Measurements from ENCODE around the gene OPTC. TPM values are rescaled to one million over a fixed set of nuclear protein-coding genes. Genes with fewer than 3 reads are reported as not detected.

OPTC gene
- total and polyA plus RNA-seq, 2 of the 8 experiments (the other 6 are each of a cell fraction or from before 2014, with no cell fraction given), result 1.1 to 4.0 TPM

DNA sequence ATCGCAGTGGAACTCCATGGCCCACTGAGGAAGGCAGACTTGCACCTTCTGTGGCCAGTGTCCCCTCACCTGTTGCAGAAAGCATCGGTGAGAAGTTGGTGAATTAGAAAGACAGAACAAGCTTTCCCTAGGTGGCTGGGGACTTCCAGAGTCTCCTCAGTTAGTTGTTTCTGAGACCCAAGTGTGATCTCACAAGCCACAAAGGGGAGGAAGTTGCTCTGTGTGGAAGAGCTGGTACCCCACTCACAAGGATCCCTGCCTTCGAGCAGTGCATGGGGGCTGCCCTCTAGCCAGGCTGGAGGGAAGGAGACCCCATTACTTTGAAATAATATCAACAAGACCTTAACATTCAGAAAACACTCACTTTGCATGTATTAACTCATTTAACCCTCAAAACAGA is 16.2 kb upstream of the OPTC start (continued):
- TF ChIP-seq, protein P1, sequence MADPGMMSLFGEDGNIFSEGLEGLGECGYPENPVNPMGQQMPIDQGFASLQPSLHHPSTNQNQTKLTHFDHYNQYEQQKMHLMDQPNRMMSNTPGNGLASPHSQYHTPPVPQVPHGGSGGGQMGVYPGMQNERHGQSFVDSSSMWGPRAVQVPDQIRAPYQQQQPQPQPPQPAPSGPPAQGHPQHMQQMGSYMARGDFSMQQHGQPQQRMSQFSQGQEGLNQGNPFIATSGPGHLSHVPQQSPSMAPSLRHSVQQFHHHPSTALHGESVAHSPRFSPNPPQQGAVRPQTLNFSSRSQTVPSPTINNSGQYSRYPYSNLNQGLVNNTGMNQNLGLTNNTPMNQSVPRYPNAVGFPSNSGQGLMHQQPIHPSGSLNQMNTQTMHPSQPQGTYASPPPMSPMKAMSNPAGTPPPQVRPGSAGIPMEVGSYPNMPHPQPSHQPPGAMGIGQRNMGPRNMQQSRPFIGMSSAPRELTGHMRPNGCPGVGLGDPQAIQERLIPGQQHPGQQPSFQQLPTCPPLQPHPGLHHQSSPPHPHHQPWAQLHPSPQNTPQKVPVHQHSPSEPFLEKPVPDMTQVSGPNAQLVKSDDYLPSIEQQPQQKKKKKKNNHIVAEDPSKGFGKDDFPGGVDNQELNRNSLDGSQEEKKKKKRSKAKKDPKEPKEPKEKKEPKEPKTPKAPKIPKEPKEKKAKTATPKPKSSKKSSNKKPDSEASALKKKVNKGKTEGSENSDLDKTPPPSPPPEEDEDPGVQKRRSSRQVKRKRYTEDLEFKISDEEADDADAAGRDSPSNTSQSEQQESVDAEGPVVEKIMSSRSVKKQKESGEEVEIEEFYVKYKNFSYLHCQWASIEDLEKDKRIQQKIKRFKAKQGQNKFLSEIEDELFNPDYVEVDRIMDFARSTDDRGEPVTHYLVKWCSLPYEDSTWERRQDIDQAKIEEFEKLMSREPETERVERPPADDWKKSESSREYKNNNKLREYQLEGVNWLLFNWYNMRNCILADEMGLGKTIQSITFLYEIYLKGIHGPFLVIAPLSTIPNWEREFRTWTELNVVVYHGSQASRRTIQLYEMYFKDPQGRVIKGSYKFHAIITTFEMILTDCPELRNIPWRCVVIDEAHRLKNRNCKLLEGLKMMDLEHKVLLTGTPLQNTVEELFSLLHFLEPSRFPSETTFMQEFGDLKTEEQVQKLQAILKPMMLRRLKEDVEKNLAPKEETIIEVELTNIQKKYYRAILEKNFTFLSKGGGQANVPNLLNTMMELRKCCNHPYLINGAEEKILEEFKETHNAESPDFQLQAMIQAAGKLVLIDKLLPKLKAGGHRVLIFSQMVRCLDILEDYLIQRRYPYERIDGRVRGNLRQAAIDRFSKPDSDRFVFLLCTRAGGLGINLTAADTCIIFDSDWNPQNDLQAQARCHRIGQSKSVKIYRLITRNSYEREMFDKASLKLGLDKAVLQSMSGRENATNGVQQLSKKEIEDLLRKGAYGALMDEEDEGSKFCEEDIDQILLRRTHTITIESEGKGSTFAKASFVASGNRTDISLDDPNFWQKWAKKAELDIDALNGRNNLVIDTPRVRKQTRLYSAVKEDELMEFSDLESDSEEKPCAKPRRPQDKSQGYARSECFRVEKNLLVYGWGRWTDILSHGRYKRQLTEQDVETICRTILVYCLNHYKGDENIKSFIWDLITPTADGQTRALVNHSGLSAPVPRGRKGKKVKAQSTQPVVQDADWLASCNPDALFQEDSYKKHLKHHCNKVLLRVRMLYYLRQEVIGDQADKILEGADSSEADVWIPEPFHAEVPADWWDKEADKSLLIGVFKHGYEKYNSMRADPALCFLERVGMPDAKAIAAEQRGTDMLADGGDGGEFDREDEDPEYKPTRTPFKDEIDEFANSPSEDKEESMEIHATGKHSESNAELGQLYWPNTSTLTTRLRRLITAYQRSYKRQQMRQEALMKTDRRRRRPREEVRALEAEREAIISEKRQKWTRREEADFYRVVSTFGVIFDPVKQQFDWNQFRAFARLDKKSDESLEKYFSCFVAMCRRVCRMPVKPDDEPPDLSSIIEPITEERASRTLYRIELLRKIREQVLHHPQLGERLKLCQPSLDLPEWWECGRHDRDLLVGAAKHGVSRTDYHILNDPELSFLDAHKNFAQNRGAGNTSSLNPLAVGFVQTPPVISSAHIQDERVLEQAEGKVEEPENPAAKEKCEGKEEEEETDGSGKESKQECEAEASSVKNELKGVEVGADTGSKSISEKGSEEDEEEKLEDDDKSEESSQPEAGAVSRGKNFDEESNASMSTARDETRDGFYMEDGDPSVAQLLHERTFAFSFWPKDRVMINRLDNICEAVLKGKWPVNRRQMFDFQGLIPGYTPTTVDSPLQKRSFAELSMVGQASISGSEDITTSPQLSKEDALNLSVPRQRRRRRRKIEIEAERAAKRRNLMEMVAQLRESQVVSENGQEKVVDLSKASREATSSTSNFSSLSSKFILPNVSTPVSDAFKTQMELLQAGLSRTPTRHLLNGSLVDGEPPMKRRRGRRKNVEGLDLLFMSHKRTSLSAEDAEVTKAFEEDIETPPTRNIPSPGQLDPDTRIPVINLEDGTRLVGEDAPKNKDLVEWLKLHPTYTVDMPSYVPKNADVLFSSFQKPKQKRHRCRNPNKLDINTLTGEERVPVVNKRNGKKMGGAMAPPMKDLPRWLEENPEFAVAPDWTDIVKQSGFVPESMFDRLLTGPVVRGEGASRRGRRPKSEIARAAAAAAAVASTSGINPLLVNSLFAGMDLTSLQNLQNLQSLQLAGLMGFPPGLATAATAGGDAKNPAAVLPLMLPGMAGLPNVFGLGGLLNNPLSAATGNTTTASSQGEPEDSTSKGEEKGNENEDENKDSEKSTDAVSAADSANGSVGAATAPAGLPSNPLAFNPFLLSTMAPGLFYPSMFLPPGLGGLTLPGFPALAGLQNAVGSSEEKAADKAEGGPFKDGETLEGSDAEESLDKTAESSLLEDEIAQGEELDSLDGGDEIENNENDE (IDR thresholded peaks at IDR 0.05; ENCODE audit: insufficient replicate concordance, low read length), result no peak
- TF ChIP-seq, protein P2, sequence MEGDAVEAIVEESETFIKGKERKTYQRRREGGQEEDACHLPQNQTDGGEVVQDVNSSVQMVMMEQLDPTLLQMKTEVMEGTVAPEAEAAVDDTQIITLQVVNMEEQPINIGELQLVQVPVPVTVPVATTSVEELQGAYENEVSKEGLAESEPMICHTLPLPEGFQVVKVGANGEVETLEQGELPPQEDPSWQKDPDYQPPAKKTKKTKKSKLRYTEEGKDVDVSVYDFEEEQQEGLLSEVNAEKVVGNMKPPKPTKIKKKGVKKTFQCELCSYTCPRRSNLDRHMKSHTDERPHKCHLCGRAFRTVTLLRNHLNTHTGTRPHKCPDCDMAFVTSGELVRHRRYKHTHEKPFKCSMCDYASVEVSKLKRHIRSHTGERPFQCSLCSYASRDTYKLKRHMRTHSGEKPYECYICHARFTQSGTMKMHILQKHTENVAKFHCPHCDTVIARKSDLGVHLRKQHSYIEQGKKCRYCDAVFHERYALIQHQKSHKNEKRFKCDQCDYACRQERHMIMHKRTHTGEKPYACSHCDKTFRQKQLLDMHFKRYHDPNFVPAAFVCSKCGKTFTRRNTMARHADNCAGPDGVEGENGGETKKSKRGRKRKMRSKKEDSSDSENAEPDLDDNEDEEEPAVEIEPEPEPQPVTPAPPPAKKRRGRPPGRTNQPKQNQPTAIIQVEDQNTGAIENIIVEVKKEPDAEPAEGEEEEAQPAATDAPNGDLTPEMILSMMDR (IDR thresholded peaks at IDR 0.05; ENCODE audit: control extremely low read depth in 1 of 3, insufficient read depth in 1 of 3, low read depth in 1 of 3, low read length in 3 of 3), result no peak
- no peak for TF ChIP-seq JUND (IDR thresholded peaks at IDR 0.05; ENCODE audit: low read length)
- TF ChIP-seq SRF (IDR thresholded peaks at IDR 0.05; ENCODE audit: low read depth, low read length), result no peak
